H1 (cell line): ENCODE measurements around the gene OOSP3. TPM values are rescaled to one million over a fixed set of nuclear protein-coding genes. Genes with fewer than 3 reads are reported as not detected.

Experiments
- CTCF ChIA-PET: fragments of 300-600 bp; sonication (Branson Sonifier 250); formaldehyde crosslinking; loops from one replicate; lab custom pipeline; 2021; ENCODE audit not compliant: partially characterized antibody; lab: Charles Lee
- POLR2A ChIA-PET: fragments of 300-600 bp; sonication (Branson Sonifier 250); formaldehyde crosslinking; loops from one replicate; lab custom pipeline; 2021; ENCODE audit warnings: inconsistent platforms; ENCODE audit not compliant: partially characterized antibody; lab: Charles Lee
- DNase-seq, 2 experiments: peaks; one replicate each; pipeline versions ENCODE4 v3.0.0 to v3.0.0-alpha.2; 2010 to 2022; ENCODE audit warnings: low spot score in 2 of 2, low read depth in 1 of 2, mixed read lengths in 1 of 2
- FAIRE-seq: peaks from 2 replicates; lab custom pipeline; 2011; peaks lifted over from hg19 to GRCh38; lab: Jason Lieb, UNC
- H2AFZ ChIP-seq: 2 replicates; pipeline ENCODE4 v1.8.1; 2012; ENCODE audit warnings: low read length, inconsistent platforms
- H2AK5ac ChIP-seq: 2 replicates; pipeline ENCODE4 v1.6.1; 2013; ENCODE audit warnings: low read depth, low read length
- H2BK120ac ChIP-seq: replicated peaks from 2 replicates; pipeline ENCODE3; 2013; ENCODE audit warnings: low read depth, low read length, inconsistent platforms
- H2BK12ac ChIP-seq: 2 replicates; pipeline ENCODE4 v1.6.1; 2013; ENCODE audit warnings: low read depth, low read length
- H2BK15ac ChIP-seq: 2 replicates; pipeline ENCODE4 v1.6.1; 2013; ENCODE audit warnings: low read length
- H2BK20ac ChIP-seq: 2 replicates; pipeline ENCODE4 v1.6.1; 2013; ENCODE audit warnings: low read length
- H2BK5ac ChIP-seq: 2 replicates; pipeline ENCODE4 v1.6.1; 2013; ENCODE audit warnings: low read depth, low read length
- H3K14ac ChIP-seq: 2 replicates; pipeline ENCODE4 v1.6.1; 2013; ENCODE audit warnings: inconsistent platforms; ENCODE audit not compliant: insufficient read length
- H3K18ac ChIP-seq: 2 replicates; pipeline ENCODE4 v1.6.1; 2013; ENCODE audit warnings: low read length; ENCODE audit errors: extremely low read depth
- H3K23ac ChIP-seq: 2 replicates; pipeline ENCODE4 v1.6.1; 2013; ENCODE audit warnings: inconsistent platforms; ENCODE audit not compliant: insufficient read length
- H3K23me2 ChIP-seq: 2 replicates; pipeline ENCODE4 v1.6.1; 2013; ENCODE audit warnings: low read depth, low read length
- H3K27ac ChIP-seq: 2 replicates; pipeline ENCODE4 v1.6.1; 2011; ENCODE audit warnings: low read depth, low read length, inconsistent platforms
- H3K27me3 ChIP-seq, 4 experiments: replicated peaks in 1 of 4; 1 replicate in 1 of 4; 2 replicates in 3 of 4; pipeline versions ENCODE4 v1.6.1 to v1.8.1; 2011 to 2013; ENCODE audit warnings: low read length in 3 of 4, mild to moderate bottlenecking in 3 of 4, inconsistent platforms in 2 of 4, mixed read lengths in 2 of 4, moderate library complexity in 1 of 4; ENCODE audit not compliant: control insufficient read depth in 3 of 4, insufficient read depth in 3 of 4; ENCODE audit errors: extremely low read depth in 1 of 4
- H3K36me3 ChIP-seq, 4 experiments: 2 replicates each; pipeline versions ENCODE4 v1.6.1 to v1.8.1; 2011 to 2013; ENCODE audit warnings: mild to moderate bottlenecking in 4 of 4, low read length in 3 of 4, moderate library complexity in 2 of 4, control low read depth in 1 of 4, inconsistent platforms in 1 of 4; ENCODE audit not compliant: insufficient read depth in 4 of 4, control insufficient read depth in 2 of 4
- H3K4ac ChIP-seq: replicated peaks from 2 replicates; pipeline ENCODE3; 2013; ENCODE audit warnings: low read length, low read depth, mixed read lengths, inconsistent platforms; ENCODE audit not compliant: insufficient read length
- H3K4me1 ChIP-seq, 4 experiments: replicated peaks in 1 of 4; 1 replicate in 1 of 4; 2 replicates in 3 of 4; pipeline versions ENCODE4 v1.6.1 to v1.8.1; 2011 to 2013; ENCODE audit warnings: low read length in 3 of 4, inconsistent platforms in 2 of 4, mixed read lengths in 1 of 4; ENCODE audit not compliant: insufficient read depth in 4 of 4, control insufficient read depth in 3 of 4
- H3K4me2 ChIP-seq, 2 experiments: 2 replicates each; pipeline versions ENCODE4 v1.6.1 to v1.8.1; 2011 to 2013; ENCODE audit warnings: low read depth in 2 of 2, low read length in 2 of 2, control low read depth in 1 of 2, inconsistent platforms in 1 of 2, mild to moderate bottlenecking in 1 of 2; ENCODE audit not compliant: insufficient read depth in 1 of 2
- H3K4me3 ChIP-seq, 4 experiments: fragments of 200-600, 300-600 bp in 1 of 4; sonication (generic), shearing (Covaris generic), sonication (Bioruptor Twin) in 1 of 4; 2 replicates each; pipeline versions ENCODE4 v1.5.1 to v1.8.1; 2011 to 2016; ENCODE audit warnings: low read length in 4 of 4, low read depth in 3 of 4, control low read depth in 2 of 4, inconsistent platforms in 2 of 4, mild to moderate bottlenecking in 2 of 4, mixed read lengths in 1 of 4, moderate library complexity in 1 of 4; ENCODE audit not compliant: insufficient read depth in 2 of 4; ENCODE audit errors: extremely low read depth in 1 of 4
- H3K56ac ChIP-seq: replicated peaks from 2 replicates; pipeline ENCODE3; 2013; ENCODE audit warnings: low read depth, mild to moderate bottlenecking, mixed read lengths, low read length, inconsistent platforms; ENCODE audit not compliant: insufficient read length
- H3K79me1 ChIP-seq: 2 replicates; pipeline ENCODE4 v1.6.1; 2013; ENCODE audit warnings: low read depth, low read length, control low read depth
- H3K79me2 ChIP-seq, 2 experiments: 2 replicates each; pipeline versions ENCODE4 v1.6.1 to v1.8.1; 2012 to 2013; ENCODE audit warnings: low read length in 2 of 2, mild to moderate bottlenecking in 2 of 2, inconsistent platforms in 1 of 2; ENCODE audit not compliant: insufficient read depth in 2 of 2, control insufficient read depth in 1 of 2
- H3K9ac ChIP-seq, 4 experiments: replicated peaks in 1 of 4; 1 replicate in 1 of 4; 2 replicates in 3 of 4; pipeline versions ENCODE4 v1.6.1 to v1.8.1; 2011 to 2013; ENCODE audit warnings: low read depth in 3 of 4, low read length in 3 of 4, control low read depth in 2 of 4, mild to moderate bottlenecking in 2 of 4, moderate library complexity in 2 of 4, inconsistent platforms in 1 of 4; ENCODE audit errors: extremely low read depth in 1 of 4
- H3K9me3 ChIP-seq, 2 experiments: 2 replicates each; pipeline versions ENCODE4 v1.6.1 to v1.8.1; 2012 to 2013; ENCODE audit warnings: mild to moderate bottlenecking in 2 of 2, moderate library complexity in 2 of 2, control low read depth in 1 of 2, inconsistent platforms in 1 of 2, low read depth in 1 of 2, low read length in 1 of 2, mixed read lengths in 1 of 2; ENCODE audit not compliant: insufficient read depth in 2 of 2
- H4K20me1 ChIP-seq, 2 experiments: replicated peaks in 1 of 2; 2 replicates each; pipeline versions ENCODE3 to v1.8.1; 2011 to 2013; ENCODE audit warnings: inconsistent platforms in 2 of 2, low read length in 2 of 2, mild to moderate bottlenecking in 1 of 2; ENCODE audit not compliant: insufficient read depth in 2 of 2, control insufficient read depth in 1 of 2
- H4K5ac ChIP-seq: 2 replicates; pipeline ENCODE4 v1.6.1; 2013; ENCODE audit warnings: low read length, low read depth, mixed read lengths, inconsistent platforms; ENCODE audit not compliant: insufficient read length
- H4K8ac ChIP-seq: 2 replicates; pipeline ENCODE4 v1.8.0; 2013; ENCODE audit warnings: mild to moderate bottlenecking, moderate library complexity, low read length, inconsistent platforms; ENCODE audit not compliant: insufficient read depth; ENCODE audit errors: extremely low read depth
- H4K91ac ChIP-seq: replicated peaks from 2 replicates; pipeline ENCODE3; 2013; ENCODE audit warnings: low read length, mixed read lengths, inconsistent platforms; ENCODE audit not compliant: insufficient read length
- BCL11A ChIP-seq, 2 experiments: IDR thresholded peaks; one replicate each; pipeline ENCODE4 v1.6.1; 2011; ENCODE audit warnings: low read depth in 2 of 2, low read length in 2 of 2, mild to moderate bottlenecking in 2 of 2
- CHD1 ChIP-seq: IDR thresholded peaks from 2 replicates; pipeline ENCODE4 v1.6.1; 2012; ENCODE audit warnings: low read depth, low read length, improper control_type of control experiment
- EGR1 ChIP-seq: IDR thresholded peaks from 2 replicates; pipeline ENCODE4 v1.6.1; 2011; ENCODE audit warnings: low read depth, low read length, borderline replicate concordance
- EP300 ChIP-seq, 2 experiments: IDR thresholded peaks; 1 replicate in 1 of 2; 2 replicates in 1 of 2; pipeline ENCODE4 v1.6.1; 2011 to 2012; ENCODE audit warnings: low read depth in 2 of 2, low read length in 2 of 2, mild to moderate bottlenecking in 2 of 2, borderline replicate concordance in 1 of 2, inconsistent platforms in 1 of 2, moderate library complexity in 1 of 2
- EZH2 ChIP-seq: fragments of 200-600 bp; sonication (generic); IDR thresholded peaks from 2 replicates; pipeline ENCODE4 v1.7.1; 2012; ENCODE audit warnings: low read depth, mild to moderate bottlenecking, moderate library complexity, low read length, inconsistent platforms; ENCODE audit not compliant: severe bottlenecking
- FOSL1 ChIP-seq: IDR thresholded peaks from 2 replicates; pipeline ENCODE4 v1.6.1; 2011; ENCODE audit warnings: mild to moderate bottlenecking, low read depth, low read length, moderate library complexity; ENCODE audit not compliant: insufficient read depth
- HDAC6 ChIP-seq: IDR thresholded peaks from one replicate; pipeline ENCODE4 v1.7.1; 2012; ENCODE audit warnings: low read depth, mild to moderate bottlenecking, inconsistent platforms, low read length, moderate library complexity
- MAFK ChIP-seq: IDR thresholded peaks from 2 replicates; pipeline ENCODE4 v1.6.1; 2012; ENCODE audit warnings: low read depth, mild to moderate bottlenecking, improper control_type of control experiment, low read length
- RBBP5 ChIP-seq: IDR thresholded peaks from 2 replicates; pipeline ENCODE4 v1.7.1; 2012; ENCODE audit warnings: low read depth, mild to moderate bottlenecking, inconsistent platforms, low read length, moderate library complexity, borderline replicate concordance
- SP4 ChIP-seq: IDR thresholded peaks from 2 replicates; pipeline ENCODE4 v1.6.1; 2012; ENCODE audit warnings: low read length, inconsistent platforms
- WGBS, 2 experiments: shearing (Covaris generic) in 1 of 2; methylation state at CpG; one replicate each; pipeline versions ENCODE4 v1.1.6 to v1.1.7; 2013 to 2015; ENCODE audit warnings: low lambda C conversion rate in 2 of 2, mixed read lengths in 2 of 2, inconsistent platforms in 1 of 2, low coverage in 1 of 2, missing lambda C conversion rate in 1 of 2; ENCODE audit not compliant: insufficient replicate concordance in 2 of 2, insufficient coverage in 1 of 2, insufficient read length in 1 of 2; ENCODE audit errors: extremely low coverage in 1 of 2, missing lambda C conversion rate in 1 of 2; 5-methylcytosine and 5-hydroxymethylcytosine counted together
- polyA plus RNA-seq, 7 experiments: library from polyadenylated mRNA; depleted of rRNA in 3 of 7; stranded (reverse) in 5 of 7; unstranded in 2 of 7; fragments of >200 nt in 5 of 7; fragments of 200-250 nt in 2 of 7; gene quantifications; 1 replicate in 5 of 7; 2 replicates in 1 of 7; 4 replicates in 1 of 7; pipeline versions ENCODE4 v1.2.1 to v1.2.3, GENCODE V29; 2011 to 2013; ENCODE audit warnings: missing spikeins in 2 of 7, mixed read lengths in 2 of 7
- total RNA-seq: library from RNA; stranded (reverse); fragmentation: NEBNext Ultra II Directional; extraction: Animal tissue kit (Norgen Biotek cat#: 25700); gene quantifications from 2 replicates; pipeline ENCODE4 v1.2.1, GENCODE V29; 2021

The OOSP3 gene
- total and polyA plus RNA-seq, 2 of the 8 experiments (the other 6 are each of a cell fraction or from before 2014, with no cell fraction given) = not detected

- no peak overlapping the region for H4K8ac ChIP-seq
- H4K20me1 ChIP-seq = no peaks in the 10 kb centered on the region
- H2BK15ac ChIP-seq = no peak overlapping the region
- H2AK5ac ChIP-seq = no peak overlapping the region
- H4K5ac ChIP-seq = no peak overlapping the region
- no peak overlapping the region for H3K18ac ChIP-seq
- H3K9me3 ChIP-seq = peaks cover 14 to 22% of the 10 kb centered on the region in 2 experiments
- H2BK5ac ChIP-seq = no peak overlapping the region
- POLR2A ChIA-PET = interaction anchor here (0.8 to 1.4 kb wide), 2 partner anchors 108 to 164 kb away, joined by 3 read pairs; partner anchors contain the start of genes MRPL16 and STX3
- H3K14ac ChIP-seq = no peak overlapping the region
- CTCF ChIA-PET = interaction anchor here (0.7 to 3.4 kb wide), 34 partner anchors 9 to 718 kb away, joined by 3 to 29 read pairs (median 5); partner anchors contain the start of genes MRPL16, OOSP1 and STX3
- no peak overlapping the region for H3K56ac ChIP-seq
- DNase-seq (no peak), FAIRE-seq (no peak)
- H3K36me3 ChIP-seq = no peaks in the 10 kb centered on the region
- H3K79me1 ChIP-seq = no peaks in the 10 kb centered on the region
- H3K4me3 ChIP-seq = no peak overlapping the region
- no peaks in the 10 kb centered on the region for H3K4me1 ChIP-seq
- whole genome bisulfite sequencing, 2 experiments = 93% methylated on average over 2 of the region's 2 CpGs; no CpG with 5 or more reads in 1 of the 2 experiments
- no peak overlapping the region for H3K9ac ChIP-seq
- no peaks in the 10 kb centered on the region for H3K27me3 ChIP-seq
- no peaks in the 10 kb centered on the region for H3K79me2 ChIP-seq
- no peak overlapping the region for H3K4ac ChIP-seq
- no peak overlapping the region for H2BK120ac ChIP-seq
- H3K23ac ChIP-seq = no peak overlapping the region
- no peak overlapping the region for H2AFZ ChIP-seq
- H2BK12ac ChIP-seq = no peak overlapping the region
- no peaks in the 10 kb centered on the region for H3K23me2 ChIP-seq
- TF ChIP-seq HDAC6 (no peak), EGR1 (no peak), MAFK (no peak), FOSL1 (no peak), EP300 (IDR thresholded peaks at IDR 0.05; ENCODE audit: borderline replicate concordance in 1 of 2, low read depth in 2 of 2, low read length in 2 of 2) (no peak), EZH2 (no peak), BCL11A (IDR thresholded peaks at IDR 0.05; ENCODE audit: low read depth in 2 of 2, low read length in 2 of 2) (no peak), CHD1 (no peak), SP4 (no peak), RBBP5 (no peak)
- H4K91ac ChIP-seq = no peak overlapping the region
- no peak overlapping the region for H3K4me2 ChIP-seq
- no peak overlapping the region for H3K27ac ChIP-seq
- no peak overlapping the region for H2BK20ac ChIP-seq
Measured at GRCh38 chr11:59918480-59918879, 39.9 kb downstream of the OOSP3 start.
